ENCODE measurements around the gene MAX. TPM values are rescaled to one million over a fixed set of nuclear protein-coding genes. Genes with fewer than 3 reads are reported as not detected.

The MAX gene
- total RNA-seq, 2 experiments from 2014 or later = 132 to 134 TPM

DNA sequence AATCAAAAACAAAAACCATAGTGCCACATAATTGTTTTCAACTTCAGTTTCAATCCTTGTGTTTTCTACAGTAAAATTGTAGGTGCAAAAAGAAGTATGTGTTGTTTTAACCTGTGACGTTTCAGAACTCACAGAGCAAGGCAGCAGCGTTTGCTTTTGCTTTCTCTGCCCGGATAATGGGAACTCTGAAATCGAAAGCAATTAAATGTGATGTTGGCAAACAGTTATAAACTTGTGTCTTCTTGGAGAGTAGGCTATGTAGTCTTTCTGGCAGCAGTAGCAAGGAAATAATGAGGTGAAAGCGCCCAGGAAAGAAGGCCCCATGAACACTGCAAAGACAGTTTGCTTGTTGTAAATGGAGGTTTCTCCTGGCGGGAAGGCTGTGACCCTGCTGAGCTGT, 76.5 kb downstream of the MAX start:
- no peak for DNase-seq
- CTCF ChIA-PET = no interaction called here
- H3K36me3 Mint-ChIP-seq (ENCODE audit: low read depth) = peaks cover 8% of the 10 kb centered on the region

More for the DNA sequence above, 76.5 kb downstream of the MAX start:
- no peak overlapping the region for H3K4me3 Mint-ChIP-seq
- no peaks in the 10 kb centered on the region for H3K9me3 Mint-ChIP-seq (ENCODE audit: insufficient read depth)
- H3K4me1 Mint-ChIP-seq (ENCODE audit: low read depth) = no peaks in the 10 kb centered on the region
- H3K27ac Mint-ChIP-seq = no peak overlapping the region
- ATAC-seq = no peak
- no peaks in the 10 kb centered on the region for H3K27me3 Mint-ChIP-seq (ENCODE audit: low read depth)
- POLR2A ChIA-PET = no interaction called here

Small RNAs within 50 kb of the gene (microRNA-seq; reads per million reads assigned to microRNA genes)
- gene MIR4706 = 2.9 reads per million

Other genes with a start within 250 kb of the MAX start
- not detected for gene SPTB, start 222.6 kb downstream of the MAX start, total RNA-seq
- 10 to 100 TPM; 62.4 to 72.2 TPM for gene CHURC1, start 188.1 kb downstream of the MAX start, total RNA-seq
- not detected for gene GPX2, start 159.8 kb downstream of the MAX start, total RNA-seq
- gene RAB15, start 130.2 kb downstream of the MAX start, total RNA-seq = 1 to 10 TPM; 2.8 to 3.6 TPM
- 10 to 100 TPM; 17.9 to 18.8 TPM for gene FNTB, start 115.6 kb downstream of the MAX start, total RNA-seq